ENCODE measurements around the gene CALU.

Gene CALU

GRCh38 chr7:128732521-128733277, 6.5 kb upstream of the CALU start:
- no peak overlapping the region for H3K4me3 Mint-ChIP-seq
- H3K9me3 Mint-ChIP-seq, result no peaks in the 10 kb centered on the region
- no peaks in the 10 kb centered on the region for H3K36me3 Mint-ChIP-seq (ENCODE audit: low read depth)
- peaks cover 10% of the 10 kb centered on the region for H3K27me3 Mint-ChIP-seq (ENCODE audit: low read depth)
- H3K27ac Mint-ChIP-seq, result no peak overlapping the region
- peaks cover under 1% of the 10 kb centered on the region for H3K4me1 Mint-ChIP-seq (ENCODE audit: low read depth)
- no peak for DNase-seq (ENCODE audit: low spot score)

GRCh38 chr7:128733278-128733645, 5.9 kb upstream of the CALU start:
- H3K9me3 Mint-ChIP-seq, result no peaks in the 10 kb centered on the region

GRCh38 chr7:128734890-128735289, 4.3 kb upstream of the CALU start:
- Mint-ChIP-seq H3K36me3 (ENCODE audit: low read depth) (peaks cover 4% of the 10 kb centered on the region), H3K4me1 (ENCODE audit: low read depth) (peaks cover 13% of the 10 kb centered on the region), H3K4me3 (no peak overlapping the region), H3K9me3 (no peaks in the 10 kb centered on the region), H3K27me3 (ENCODE audit: low read depth) (peaks cover 9% of the 10 kb centered on the region), H3K27ac (no peak overlapping the region)
- no peak for DNase-seq (ENCODE audit: low spot score)

More at GRCh38 chr7:128733278-128733645, 5.9 kb upstream of the CALU start:
- DNase-seq (ENCODE audit: low spot score), result no peak
- Mint-ChIP-seq H3K4me1 (ENCODE audit: low read depth) (peaks cover 6% of the 10 kb centered on the region), H3K27me3 (ENCODE audit: low read depth) (peaks cover 9% of the 10 kb centered on the region), H3K4me3 (no peak overlapping the region), H3K27ac (no peak overlapping the region), H3K36me3 (ENCODE audit: low read depth) (no peaks in the 10 kb centered on the region)

- DNase-seq (ENCODE audit: low spot score), result no peak
- peaks cover 9% of the 10 kb centered on the region for H3K27me3 Mint-ChIP-seq (ENCODE audit: low read depth)
- peaks cover 5% of the 10 kb centered on the region for H3K36me3 Mint-ChIP-seq (ENCODE audit: low read depth)
- H3K27ac Mint-ChIP-seq, result no peak overlapping the region
- no peaks in the 10 kb centered on the region for H3K9me3 Mint-ChIP-seq
- peaks cover 19% of the 10 kb centered on the region for H3K4me1 Mint-ChIP-seq (ENCODE audit: low read depth)
- no peak overlapping the region for H3K4me3 Mint-ChIP-seq
Observed at GRCh38 chr7:128735436-128735835, 3.7 kb upstream of the CALU start.

- Mint-ChIP-seq H3K27me3 (ENCODE audit: low read depth) (peaks cover 3% of the 10 kb centered on the region), H3K36me3 (ENCODE audit: low read depth) (peaks cover 9% of the 10 kb centered on the region), H3K27ac (no peak overlapping the region), H3K4me1 (ENCODE audit: low read depth) (peaks cover 34% of the 10 kb centered on the region), H3K4me3 (no peak overlapping the region), H3K9me3 (no peaks in the 10 kb centered on the region)
- DNase-seq (ENCODE audit: low spot score), result no peak
Observed at GRCh38 chr7:128737441-128737840, 1.7 kb upstream of the CALU start.

GRCh38 chr7:128737867-128738385, 1.2 kb upstream of the CALU start:
- DNase-seq (ENCODE audit: low spot score), result no peak
- H3K9me3 Mint-ChIP-seq, result no peaks in the 10 kb centered on the region
- H3K27ac Mint-ChIP-seq, result peak overlapping the region; percentile 99
- peak overlapping the region; percentile 100 for H3K4me3 Mint-ChIP-seq
- H3K4me1 Mint-ChIP-seq (ENCODE audit: low read depth), result peaks cover 34% of the 10 kb centered on the region
- H3K27me3 Mint-ChIP-seq (ENCODE audit: low read depth), result peaks cover 3% of the 10 kb centered on the region
- peaks cover 9% of the 10 kb centered on the region for H3K36me3 Mint-ChIP-seq (ENCODE audit: low read depth)

GRCh38 chr7:128738570-128739047, 550 bp upstream of the CALU start:
- no peaks in the 10 kb centered on the region for H3K9me3 Mint-ChIP-seq
- H3K27me3 Mint-ChIP-seq (ENCODE audit: low read depth), result peaks cover 3% of the 10 kb centered on the region
- H3K27ac Mint-ChIP-seq, result peak overlapping the region; percentile 99

GRCh38 chr7:128739990-128740682, 977 bp downstream of the CALU start:
- no peaks in the 10 kb centered on the region for H3K9me3 Mint-ChIP-seq
- H3K27me3 Mint-ChIP-seq (ENCODE audit: low read depth), result peaks cover 1% of the 10 kb centered on the region
- peaks cover 39% of the 10 kb centered on the region for H3K4me1 Mint-ChIP-seq (ENCODE audit: low read depth)
- peak overlapping the region; percentile 99 for H3K27ac Mint-ChIP-seq
- no peak for DNase-seq (ENCODE audit: low spot score)
- peak overlapping the region; percentile 100 for H3K4me3 Mint-ChIP-seq
- peaks cover 14% of the 10 kb centered on the region for H3K36me3 Mint-ChIP-seq (ENCODE audit: low read depth)

More at GRCh38 chr7:128738570-128739047, 550 bp upstream of the CALU start:
- Mint-ChIP-seq H3K4me1 (ENCODE audit: low read depth) (peaks cover 34% of the 10 kb centered on the region), H3K36me3 (ENCODE audit: low read depth) (peaks cover 12% of the 10 kb centered on the region), H3K4me3 (peak overlapping the region; percentile 100)
- DNase-seq (ENCODE audit: low spot score), result no peak

GRCh38 chr7:128740996-128741395, 1.8 kb downstream of the CALU start:
- Mint-ChIP-seq H3K4me3 (peak overlapping the region; percentile 14), H3K9me3 (no peaks in the 10 kb centered on the region), H3K4me1 (ENCODE audit: low read depth) (peaks cover 42% of the 10 kb centered on the region), H3K36me3 (ENCODE audit: low read depth) (peaks cover 14% of the 10 kb centered on the region), H3K27me3 (ENCODE audit: low read depth) (no peaks in the 10 kb centered on the region), H3K27ac (no peak overlapping the region)
- no peak for DNase-seq (ENCODE audit: low spot score)

- no peaks in the 10 kb centered on the region for H3K27me3 Mint-ChIP-seq (ENCODE audit: low read depth)
- H3K36me3 Mint-ChIP-seq (ENCODE audit: low read depth), result peaks cover 14% of the 10 kb centered on the region
- no peak overlapping the region for H3K4me3 Mint-ChIP-seq
- no peak for DNase-seq (ENCODE audit: low spot score)
- peaks cover 42% of the 10 kb centered on the region for H3K4me1 Mint-ChIP-seq (ENCODE audit: low read depth)
- H3K27ac Mint-ChIP-seq, result no peak overlapping the region
- H3K9me3 Mint-ChIP-seq, result no peaks in the 10 kb centered on the region
Observed at GRCh38 chr7:128741491-128741890, 2.3 kb downstream of the CALU start.

GRCh38 chr7:128742206-128742605, 3.0 kb downstream of the CALU start:
- H3K36me3 Mint-ChIP-seq (ENCODE audit: low read depth), result peaks cover 16% of the 10 kb centered on the region
- peaks cover 44% of the 10 kb centered on the region for H3K4me1 Mint-ChIP-seq (ENCODE audit: low read depth)
- no peak for DNase-seq (ENCODE audit: low spot score)
- H3K4me3 Mint-ChIP-seq, result no peak overlapping the region
- no peaks in the 10 kb centered on the region for H3K27me3 Mint-ChIP-seq (ENCODE audit: low read depth)
- no peak overlapping the region for H3K27ac Mint-ChIP-seq
- no peaks in the 10 kb centered on the region for H3K9me3 Mint-ChIP-seq

GRCh38 chr7:128743112-128743772, 4.1 kb downstream of the CALU start:
- Mint-ChIP-seq H3K4me3 (no peak overlapping the region), H3K36me3 (ENCODE audit: low read depth) (peaks cover 22% of the 10 kb centered on the region), H3K4me1 (ENCODE audit: low read depth) (peaks cover 43% of the 10 kb centered on the region), H3K9me3 (no peaks in the 10 kb centered on the region), H3K27me3 (ENCODE audit: low read depth) (no peaks in the 10 kb centered on the region), H3K27ac (no peak overlapping the region)
- no peak for DNase-seq (ENCODE audit: low spot score)

GRCh38 chr7:128744366-128744905, 5.3 kb downstream of the CALU start:
- peaks cover 31% of the 10 kb centered on the region for H3K36me3 Mint-ChIP-seq (ENCODE audit: low read depth)
- H3K4me1 Mint-ChIP-seq (ENCODE audit: low read depth), result peaks cover 38% of the 10 kb centered on the region
- no peak for DNase-seq (ENCODE audit: low spot score)
- no peaks in the 10 kb centered on the region for H3K27me3 Mint-ChIP-seq (ENCODE audit: low read depth)
- H3K9me3 Mint-ChIP-seq, result no peaks in the 10 kb centered on the region
- H3K27ac Mint-ChIP-seq, result peak overlapping the region; percentile 7
- no peak overlapping the region for H3K4me3 Mint-ChIP-seq
